ENCODE data around the gene USH2A.

- peak; percentile 22 for TF ChIP-seq CTCF (IDR thresholded peaks at IDR 0.05)
- TF ChIP-seq EZH2phosphoT487 (IDR thresholded peaks at IDR 0.05), result no peak
Measured at GRCh38 chr1:216111842-216112241, 311.4 kb downstream of the USH2A start.
